Measurements from ENCODE around the gene SCGN. TPM values are rescaled to one million over a fixed set of nuclear protein-coding genes. Genes with fewer than 3 reads are reported as not detected.

The SCGN gene
- total and polyA plus RNA-seq, 9 of the 15 experiments (the other 6 are each of a cell fraction or from before 2014, with no cell fraction given): not detected

- Histone ChIP-seq H3K27me3 (ENCODE audit: control insufficient read depth in 2 of 2, insufficient read depth in 2 of 2, low read length in 2 of 2) (no peaks in the 10 kb centered on the region; a peak in 1 of 5 replicates), H3K9ac (ENCODE audit: insufficient read depth in 1 of 2, low read depth in 2 of 2, low read length in 2 of 2) (no peak overlapping the region), H2AFZ (ENCODE audit: low read depth, low read length) (no peak overlapping the region), H3K79me2 (ENCODE audit: control insufficient read depth, insufficient read depth, low read length) (no peaks in the 10 kb centered on the region), H3K4me2 (ENCODE audit: insufficient read depth, low read length) (no peak overlapping the region), H4K20me1 (replicated peaks; ENCODE audit: control insufficient read depth, insufficient read depth, low read length) (no peaks in the 10 kb centered on the region), H3K4me1 (replicated peaks in 1 of 2; ENCODE audit: control insufficient read depth in 2 of 2, insufficient read depth in 2 of 2, low read length in 2 of 2) (peaks cover 0 to 5% of the 10 kb centered on the region in 2 experiments; a peak in 2 of 5 replicates), H3K9me1 (ENCODE audit: control insufficient read depth, insufficient read depth, low read length) (no peaks in the 10 kb centered on the region), H3K4me3 (no peak overlapping the region), H3K9me3 (replicated peaks; ENCODE audit: control insufficient read depth, insufficient read depth, low read depth, low read length) (no peaks in the 10 kb centered on the region), H3K27ac (ENCODE audit: extremely low read depth, low read depth, low read length) (no peak overlapping the region), H3K36me3 (ENCODE audit: control insufficient read depth, insufficient read depth, low read length) (no peaks in the 10 kb centered on the region)
- no peak for FAIRE-seq
- DNase-seq (ENCODE audit: extremely low read depth in 1 of 4, low spot score in 3 of 4): no peak
- POLR2A ChIA-PET: no interaction called here
- WGBS (ENCODE audit: insufficient coverage, low coverage, missing lambda C conversion rate): 0% methylated on average over 1 of the region's 1 CpG
- ATAC-seq: no peak
- in situ Hi-C loops (cut with MboI) (no loop called here), intact Hi-C loops (cut with micrococcal nuclease) (no loop called here)
- BruUV-seq (replicated peaks): no TSS peak
- CTCF ChIA-PET (ENCODE audit: low intra/inter-chr PET ratio): no interaction called here
- TF ChIP-seq COPS2 (conservative IDR thresholded peaks at IDR 0.05) (no peak), PATZ1 (CRISPR knock-in tag; IDR thresholded peaks at IDR 0.05; ENCODE audit: borderline replicate concordance) (no peak), ZBTB9 (CRISPR knock-in tag; IDR thresholded peaks at IDR 0.05) (no peak), ZNF239 (CRISPR knock-in tag; IDR thresholded peaks at IDR 0.05) (no peak), HNRNPK (IDR thresholded peaks at IDR 0.05; ENCODE audit: low read depth, low read length, poor library complexity, severe bottlenecking) (no peak), POU5F1 (IDR thresholded peaks at IDR 0.05; ENCODE audit: borderline replicate concordance, low read depth, low read length, partially characterized antibody) (no peak), HOMEZ (CRISPR knock-in tag; IDR thresholded peaks at IDR 0.05) (no peak), SAP30 (IDR thresholded peaks at IDR 0.05; ENCODE audit: borderline replicate concordance, insufficient read depth, low read depth, low read length, poor library complexity, severe bottlenecking) (no peak), CBX5 (IDR thresholded peaks at IDR 0.05; ENCODE audit: borderline replicate concordance, low read depth) (no peak)
- TF ChIP-seq, protein P1, sequence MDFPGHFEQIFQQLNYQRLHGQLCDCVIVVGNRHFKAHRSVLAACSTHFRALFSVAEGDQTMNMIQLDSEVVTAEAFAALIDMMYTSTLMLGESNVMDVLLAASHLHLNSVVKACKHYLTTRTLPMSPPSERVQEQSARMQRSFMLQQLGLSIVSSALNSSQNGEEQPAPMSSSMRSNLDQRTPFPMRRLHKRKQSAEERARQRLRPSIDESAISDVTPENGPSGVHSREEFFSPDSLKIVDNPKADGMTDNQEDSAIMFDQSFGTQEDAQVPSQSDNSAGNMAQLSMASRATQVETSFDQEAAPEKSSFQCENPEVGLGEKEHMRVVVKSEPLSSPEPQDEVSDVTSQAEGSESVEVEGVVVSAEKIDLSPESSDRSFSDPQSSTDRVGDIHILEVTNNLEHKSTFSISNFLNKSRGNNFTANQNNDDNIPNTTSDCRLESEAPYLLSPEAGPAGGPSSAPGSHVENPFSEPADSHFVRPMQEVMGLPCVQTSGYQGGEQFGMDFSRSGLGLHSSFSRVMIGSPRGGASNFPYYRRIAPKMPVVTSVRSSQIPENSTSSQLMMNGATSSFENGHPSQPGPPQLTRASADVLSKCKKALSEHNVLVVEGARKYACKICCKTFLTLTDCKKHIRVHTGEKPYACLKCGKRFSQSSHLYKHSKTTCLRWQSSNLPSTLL (IDR thresholded peaks at IDR 0.05): no peak
- TF ChIP-seq, protein P2, sequence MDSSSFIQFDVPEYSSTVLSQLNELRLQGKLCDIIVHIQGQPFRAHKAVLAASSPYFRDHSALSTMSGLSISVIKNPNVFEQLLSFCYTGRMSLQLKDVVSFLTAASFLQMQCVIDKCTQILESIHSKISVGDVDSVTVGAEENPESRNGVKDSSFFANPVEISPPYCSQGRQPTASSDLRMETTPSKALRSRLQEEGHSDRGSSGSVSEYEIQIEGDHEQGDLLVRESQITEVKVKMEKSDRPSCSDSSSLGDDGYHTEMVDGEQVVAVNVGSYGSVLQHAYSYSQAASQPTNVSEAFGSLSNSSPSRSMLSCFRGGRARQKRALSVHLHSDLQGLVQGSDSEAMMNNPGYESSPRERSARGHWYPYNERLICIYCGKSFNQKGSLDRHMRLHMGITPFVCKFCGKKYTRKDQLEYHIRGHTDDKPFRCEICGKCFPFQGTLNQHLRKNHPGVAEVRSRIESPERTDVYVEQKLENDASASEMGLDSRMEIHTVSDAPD (CRISPR knock-in tag; IDR thresholded peaks at IDR 0.05): no peak
- TF ChIP-seq, protein P3, sequence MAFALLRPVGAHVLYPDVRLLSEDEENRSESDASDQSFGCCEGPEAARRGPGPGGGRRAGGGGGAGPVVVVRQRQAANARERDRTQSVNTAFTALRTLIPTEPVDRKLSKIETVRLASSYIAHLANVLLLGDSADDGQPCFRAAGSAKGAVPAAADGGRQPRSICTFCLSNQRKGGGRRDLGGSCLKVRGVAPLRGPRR (CRISPR knock-in tag; IDR thresholded peaks at IDR 0.05): no peak
Observed at GRCh38 chr6:25649611-25650010, 2.4 kb upstream of the SCGN start.

Data from K562 (cell line).